T-cell (primary cell): ENCODE results near the gene COX7A2. TPM values are rescaled to one million over a fixed set of nuclear protein-coding genes. Genes with fewer than 3 reads are reported as not detected.
A peak's percentile ranks its signal among the peaks of the same experiment; 100 is the strongest.

ENCODE experiments used
- ATAC-seq, 4 experiments: fragments of 200-7000 bp in 3 of 4; fragments of 150-1000 bp in 1 of 4; cut with Tn5 transposase; replicated peaks in 1 of 4; 1 replicate in 3 of 4; 2 replicates in 1 of 4; pipeline ENCODE4 v1.10.0; 2021; ENCODE audit warnings: moderate library complexity in 3 of 4, mild to moderate bottlenecking in 2 of 4, moderate number of reproducible peaks in 1 of 4
- CTCF ChIA-PET, 2 donors: fragments of 300-600 bp; sonication (Branson Sonifier 250); formaldehyde crosslinking; loops; one replicate each; lab custom pipeline; 2022; ENCODE audit warnings: antibody characterized with exemption in 2 of 2; lab: Charles Lee
- POLR2A ChIA-PET, 2 donors: fragments of 300-600 bp; sonication (Branson Sonifier 250); formaldehyde crosslinking; loops; one replicate each; lab custom pipeline; 2022; ENCODE audit warnings: antibody characterized with exemption in 2 of 2; lab: Charles Lee
- DNase-seq, 35 experiments: peaks; one replicate each; pipeline versions ENCODE4 v3.0.0 to v3.0.0-alpha.2; 2013 to 2023
- H3K27ac ChIP-seq: one replicate; pipeline ENCODE4 v1.5.1; 2013; ENCODE audit warnings: low read length
- H3K27me3 ChIP-seq, 2 experiments: replicated peaks in 1 of 2; 1 replicate in 1 of 2; 2 replicates in 1 of 2; pipeline versions ENCODE4 v1.6.1 to v1.7.0; 2013; ENCODE audit warnings: low read length in 1 of 2, mixed read lengths in 1 of 2; ENCODE audit not compliant: control insufficient read depth in 2 of 2, insufficient read depth in 2 of 2; ENCODE audit errors: extremely low read depth in 1 of 2
- H3K36me3 ChIP-seq, 2 donors: 1 replicate in 1 of 2; 2 replicates in 1 of 2; pipeline versions ENCODE4 v1.6.1 to v1.7.0; 2013; ENCODE audit warnings: low read length in 1 of 2; ENCODE audit not compliant: control insufficient read depth in 2 of 2, insufficient read depth in 1 of 2; ENCODE audit errors: extremely low read depth in 1 of 2
- H3K4me1 ChIP-seq, 2 experiments: 1 replicate in 1 of 2; 2 replicates in 1 of 2; pipeline versions ENCODE4 v1.6.1 to v1.7.0; 2013; ENCODE audit warnings: low read length in 2 of 2, mixed read lengths in 1 of 2; ENCODE audit not compliant: insufficient read depth in 2 of 2, control insufficient read depth in 1 of 2; ENCODE audit errors: extremely low read depth in 1 of 2
- H3K4me3 ChIP-seq, 2 donors: 1 replicate in 1 of 2; 2 replicates in 1 of 2; pipeline versions ENCODE4 v1.5.1 to v1.7.0; 2013; ENCODE audit warnings: mild to moderate bottlenecking in 2 of 2, low read length in 1 of 2, moderate library complexity in 1 of 2; ENCODE audit not compliant: control insufficient read depth in 1 of 2; ENCODE audit errors: extremely low read depth in 1 of 2
- H3K9me3 ChIP-seq: 2 replicates; pipeline ENCODE4 v1.7.0; 2013
- H3K27ac Mint-ChIP-seq, 2 donors: one replicate each; pipeline ENCODE4 v1.8.0; 2020 to 2021; ENCODE audit warnings: mild to moderate bottlenecking in 2 of 2, mixed read lengths in 2 of 2
- H3K27me3 Mint-ChIP-seq, 2 donors: one replicate each; pipeline ENCODE4 v1.8.0; 2021 to 2022; ENCODE audit warnings: mixed read lengths in 2 of 2
- H3K36me3 Mint-ChIP-seq: one replicate; pipeline ENCODE4 v1.8.0; 2021; ENCODE audit warnings: mixed read lengths
- H3K4me1 Mint-ChIP-seq, 3 donors: one replicate each; pipeline ENCODE4 v1.8.0; 2020 to 2022; ENCODE audit warnings: mixed read lengths in 3 of 3, mild to moderate bottlenecking in 1 of 3
- H3K4me3 Mint-ChIP-seq, 3 donors: one replicate each; pipeline ENCODE4 v1.8.0; 2020 to 2022; ENCODE audit warnings: mild to moderate bottlenecking in 3 of 3, mixed read lengths in 3 of 3, moderate library complexity in 3 of 3
- H3K9me3 Mint-ChIP-seq, 3 donors: one replicate each; pipeline ENCODE4 v1.8.0; 2020 to 2022; ENCODE audit warnings: mixed read lengths in 3 of 3
- WGBS: methylation state at CpG from one replicate; pipeline ENCODE4 v1.1.5; 2013; ENCODE audit warnings: missing lambda C conversion rate; ENCODE audit not compliant: insufficient coverage; 5-methylcytosine and 5-hydroxymethylcytosine counted together
- total RNA-seq, 35 experiments: library from RNA in 6 of 35; stranded (reverse) in 6 of 35; fragments of 120-200 nt in 1 of 35; gene quantifications; one replicate each; pipeline versions ENCODE4 v1.2.1 to v1.2.4 and lab custom pipeline; 2013 to 2026

The COX7A2 gene, protein sequence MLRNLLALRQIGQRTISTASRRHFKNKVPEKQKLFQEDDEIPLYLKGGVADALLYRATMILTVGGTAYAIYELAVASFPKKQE
- total RNA-seq, result 100 to 1,000 TPM; 195 to 213 (median 198) TPM
- 158 TPM for total RNA-seq (2013)
- 49.2 to 132 (median 61.6) reads per million in 29 experiments for total RNA-seq (lab: John Stamatoyannopoulos, UW)

DNA sequence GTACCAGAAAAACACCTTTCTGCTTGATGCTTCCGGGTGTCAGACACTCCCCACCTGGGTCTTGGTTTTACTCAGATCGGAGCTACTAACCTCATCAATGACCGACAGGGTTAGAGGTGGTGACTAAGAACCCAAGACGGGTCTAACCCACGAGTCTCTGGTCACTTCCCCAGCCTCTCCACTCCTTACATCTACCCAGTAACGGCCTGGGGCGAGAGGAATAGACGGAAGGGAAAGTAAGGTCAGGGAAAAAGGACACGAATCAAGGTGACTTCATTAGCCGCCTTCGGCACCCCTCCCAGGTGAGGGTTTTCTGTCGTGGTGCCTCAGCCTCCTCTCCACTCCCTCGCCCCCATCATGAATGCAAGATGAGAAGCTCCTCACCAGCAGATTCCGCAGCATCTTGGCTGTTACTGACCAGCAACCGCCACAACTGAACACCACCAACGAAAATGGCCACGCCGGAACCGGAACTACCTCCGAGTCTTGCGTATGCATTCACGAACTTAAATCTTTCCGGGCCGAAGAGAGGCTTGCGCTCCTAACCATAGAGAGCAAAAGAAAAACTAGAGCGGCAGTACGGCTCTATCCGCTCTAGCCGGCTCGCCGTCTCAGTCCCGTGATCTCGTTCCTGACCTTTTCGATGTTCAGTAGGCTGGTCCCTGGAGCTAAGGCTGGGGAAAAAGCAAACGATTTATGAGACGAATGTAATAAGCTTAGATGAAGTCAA lies at the start of gene COX7A2:
TSS of gene COX7A2 (minus strand) at position 469 of the 730 bp plus-strand sequence. CDS start at position 402, 67 bp downstream.
- Histone ChIP-seq H3K27me3 (peaks cover 0 to 5% of the 10 kb centered on the region in 2 experiments), H3K27ac (peak within 1 kb of the TSS; percentile 97), H3K4me1 (peaks cover 0 to 19% of the 10 kb centered on the region in 2 experiments), H3K9me3 (no peaks in the 10 kb centered on the region), H3K4me3 (peak within 1 kb of the TSS; percentile 88 to 98), H3K36me3 (peaks cover 0 to 13% of the 10 kb centered on the region in 2 donors)
- Mint-ChIP-seq H3K4me1 (peaks cover 31 to 40% (median 34%) of the 10 kb centered on the region in 3 donors), H3K36me3 (peaks cover 22% of the 10 kb centered on the region), H3K27me3 (peaks cover 7 to 13% of the 10 kb centered on the region in 2 donors), H3K4me3 (peak within 1 kb of the TSS; percentile 94 to 100 (median 97)), H3K9me3 (no peaks in the 10 kb centered on the region), H3K27ac (peak within 1 kb of the TSS; percentile 98)
- ChIA-PET CTCF (interaction anchor here (0.5 to 1.9 kb wide), 19 partner anchors 21 to 1793 kb away, joined by 3 to 6 read pairs (median 3); no protein-coding TSS in a partner anchor), POLR2A (interaction anchor here (0.6 to 1.6 kb wide), 12 partner anchors 10 to 1589 kb away, joined by 3 to 11 read pairs (median 4); partner anchors contain the start of genes SENP6 (in 1 of the 2), SLC17A5 (in 1 of the 2) and TMEM30A (in 1 of the 2))
- ATAC-seq, result peak; percentile 96 to 98 (median 98)
- WGBS, result under 1% methylated on average over 28 of the region's 36 CpGs
- peak; percentile 62 to 92 (median 83) for DNase-seq

DNA sequence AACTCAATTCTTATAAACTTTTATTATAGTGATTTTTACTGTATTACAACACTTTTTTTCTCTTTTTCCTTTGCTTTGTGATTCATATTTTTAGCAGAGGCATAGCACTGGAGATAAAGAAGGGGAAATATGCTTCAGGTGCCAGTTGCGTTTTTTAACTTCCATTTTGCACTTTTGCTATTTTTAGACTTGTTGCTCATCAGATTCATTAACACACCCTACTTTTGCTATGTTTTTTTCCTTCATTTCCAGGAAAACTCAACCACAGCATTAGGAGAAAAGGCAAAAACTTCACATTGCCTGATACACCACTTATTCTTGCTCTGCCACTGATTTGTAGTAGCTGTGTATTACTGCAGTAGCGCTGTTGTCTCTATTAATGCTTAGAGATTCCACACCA lies 49.0 kb upstream of the COX7A2 start:
- no peaks in the 10 kb centered on the region for H3K9me3 Mint-ChIP-seq
- Histone ChIP-seq H3K9me3 (no peaks in the 10 kb centered on the region), H3K36me3 (peaks cover 0 to 2% of the 10 kb centered on the region in 2 donors), H3K27me3 (no peaks in the 10 kb centered on the region), H3K4me1 (no peaks in the 10 kb centered on the region), H3K27ac (no peak overlapping the region), H3K4me3 (no peak overlapping the region)
- H3K27ac Mint-ChIP-seq, result no peak overlapping the region
- peaks cover 11% of the 10 kb centered on the region for H3K36me3 Mint-ChIP-seq
- 83% methylated on average over 1 of the region's 2 CpGs for WGBS
- DNase-seq, result no peak
- no peak overlapping the region for H3K4me3 Mint-ChIP-seq
- CTCF ChIA-PET, result no interaction called here
- H3K27me3 Mint-ChIP-seq, result no peaks in the 10 kb centered on the region
- H3K4me1 Mint-ChIP-seq, result peaks cover 3 to 17% (median 4%) of the 10 kb centered on the region in 3 donors
- no peak for ATAC-seq
- POLR2A ChIA-PET, result interaction anchor here in 1 of 2 donors (0.7 kb wide), 1 partner anchor 13 kb away, joined by 3 read pairs; no protein-coding TSS in a partner anchor

DNA sequence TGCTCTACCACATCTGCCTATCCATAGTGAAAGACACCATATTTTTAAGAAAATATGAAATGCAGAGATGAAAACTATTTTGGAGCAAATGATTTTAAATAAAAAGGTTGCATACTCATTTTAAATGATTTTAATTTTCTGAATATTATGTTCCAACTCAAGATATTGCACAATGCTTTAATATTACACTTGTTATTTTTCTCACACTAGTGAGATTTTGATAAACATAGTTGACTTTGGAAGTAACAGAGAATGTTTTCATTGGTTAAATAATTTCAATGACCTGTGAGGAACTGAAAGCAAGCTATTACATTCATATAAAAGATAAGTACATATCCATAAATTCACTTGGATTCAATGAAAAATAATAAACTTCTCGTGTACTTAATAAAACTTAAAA lies 48.1 kb upstream of the COX7A2 start:
- H3K27me3 ChIP-seq, result no peaks in the 10 kb centered on the region
- no peak overlapping the region for H3K4me3 ChIP-seq
- ChIA-PET POLR2A (no interaction called here), CTCF (no interaction called here)
- H3K27me3 Mint-ChIP-seq, result no peaks in the 10 kb centered on the region
- H3K4me1 ChIP-seq, result no peaks in the 10 kb centered on the region
- no peaks in the 10 kb centered on the region for H3K9me3 ChIP-seq
- ATAC-seq (no peak), DNase-seq (no peak)
- peaks cover 11% of the 10 kb centered on the region for H3K36me3 Mint-ChIP-seq
- no CpG with 5 or more reads among the region's 1 CpG for WGBS
- peaks cover 0 to 2% of the 10 kb centered on the region in 2 donors for H3K36me3 ChIP-seq
- no peak overlapping the region for H3K27ac Mint-ChIP-seq
- peaks cover 3 to 25% (median 4%) of the 10 kb centered on the region in 3 donors for H3K4me1 Mint-ChIP-seq
- H3K27ac ChIP-seq, result no peak overlapping the region
- H3K4me3 Mint-ChIP-seq, result no peak overlapping the region
- H3K9me3 Mint-ChIP-seq, result no peaks in the 10 kb centered on the region

DNA sequence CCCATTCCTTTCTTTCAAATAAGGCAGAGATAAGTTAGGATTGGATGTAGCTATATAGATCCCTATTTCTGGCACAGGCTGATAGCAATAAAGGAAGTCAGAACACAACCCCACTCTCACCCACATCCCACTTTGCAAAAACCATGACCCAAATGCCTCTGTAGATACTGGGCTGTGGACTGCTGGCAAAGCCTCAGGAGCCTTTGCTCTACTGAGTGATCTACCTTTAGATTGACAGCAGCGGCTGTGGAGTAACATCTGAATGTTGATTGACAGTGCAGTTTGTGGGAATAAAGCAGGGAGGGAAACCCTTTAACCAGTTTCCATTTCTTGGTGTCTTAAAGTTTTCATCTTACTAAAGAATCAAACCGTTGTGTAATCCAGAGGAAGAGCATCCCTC lies 47.7 kb upstream of the COX7A2 start:
- Mint-ChIP-seq H3K36me3 (peaks cover 11% of the 10 kb centered on the region), H3K27me3 (no peaks in the 10 kb centered on the region), H3K27ac (no peak overlapping the region), H3K4me1 (peaks cover 3 to 29% (median 4%) of the 10 kb centered on the region in 3 donors), H3K4me3 (no peak overlapping the region), H3K9me3 (no peaks in the 10 kb centered on the region)
- no CpG with 5 or more reads among the region's 2 CpGs for WGBS
- H3K4me1 ChIP-seq, result no peaks in the 10 kb centered on the region
- CTCF ChIA-PET, result no interaction called here
- no peaks in the 10 kb centered on the region for H3K27me3 ChIP-seq
- no peak overlapping the region for H3K27ac ChIP-seq
- ATAC-seq, result no peak
- no peak for DNase-seq
- H3K4me3 ChIP-seq, result no peak overlapping the region
- no peaks in the 10 kb centered on the region for H3K9me3 ChIP-seq
- POLR2A ChIA-PET, result no interaction called here
- peaks cover 0 to 2% of the 10 kb centered on the region in 2 donors for H3K36me3 ChIP-seq

DNA sequence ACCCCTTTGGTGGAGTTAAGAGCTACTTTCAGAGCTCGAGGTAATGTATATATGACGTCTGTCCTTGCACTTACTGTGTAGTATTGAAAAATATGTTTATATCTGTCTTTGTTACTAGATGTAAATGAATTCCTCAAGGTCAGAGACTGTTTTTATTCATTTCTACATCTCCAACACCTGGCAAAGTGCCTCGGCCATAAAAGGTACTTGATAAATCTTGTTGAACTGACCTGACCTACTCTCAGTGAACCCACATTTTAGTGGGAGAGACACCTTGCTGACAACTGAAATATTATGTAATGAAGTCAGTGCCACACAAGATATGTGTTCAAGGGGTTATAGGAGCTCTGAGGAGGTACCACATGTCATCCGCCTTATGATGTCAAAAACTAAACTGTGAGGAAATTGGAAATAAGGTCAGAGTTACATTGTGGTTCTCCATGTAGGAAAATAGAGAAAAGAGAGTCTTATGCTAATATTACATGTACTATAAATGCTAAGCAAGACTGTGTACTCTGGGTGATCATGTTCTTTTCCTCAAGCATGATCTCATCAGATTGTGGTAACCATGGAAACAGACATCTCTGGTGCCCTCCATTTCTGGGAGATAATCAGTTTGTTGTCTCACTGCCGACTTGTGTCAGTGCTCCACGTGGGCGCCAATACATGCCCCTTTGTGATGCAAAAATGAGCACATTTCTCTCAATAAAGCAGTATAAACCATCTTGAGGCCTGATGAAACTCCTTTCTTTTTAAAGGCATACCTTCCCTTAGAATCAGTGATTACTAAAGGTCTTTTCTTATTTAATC lies 46.7 kb upstream of the COX7A2 start:
- ChIA-PET CTCF (no interaction called here), POLR2A (no interaction called here)
- Mint-ChIP-seq H3K36me3 (peaks cover 11% of the 10 kb centered on the region), H3K9me3 (no peaks in the 10 kb centered on the region), H3K27ac (no peak overlapping the region), H3K4me1 (peaks cover 3 to 31% (median 4%) of the 10 kb centered on the region in 3 donors), H3K4me3 (no peak overlapping the region), H3K27me3 (no peaks in the 10 kb centered on the region)
- no peaks in the 10 kb centered on the region for H3K27me3 ChIP-seq
- peaks cover 4 to 5% of the 10 kb centered on the region in 2 experiments for H3K4me1 ChIP-seq
- H3K36me3 ChIP-seq, result peaks cover 0 to 2% of the 10 kb centered on the region in 2 donors
- DNase-seq, result no peak
- no peaks in the 10 kb centered on the region for H3K9me3 ChIP-seq
- no peak for ATAC-seq
- H3K4me3 ChIP-seq, result no peak overlapping the region
- WGBS, result 78% methylated on average over 3 of the region's 7 CpGs
- H3K27ac ChIP-seq, result no peak overlapping the region

DNA sequence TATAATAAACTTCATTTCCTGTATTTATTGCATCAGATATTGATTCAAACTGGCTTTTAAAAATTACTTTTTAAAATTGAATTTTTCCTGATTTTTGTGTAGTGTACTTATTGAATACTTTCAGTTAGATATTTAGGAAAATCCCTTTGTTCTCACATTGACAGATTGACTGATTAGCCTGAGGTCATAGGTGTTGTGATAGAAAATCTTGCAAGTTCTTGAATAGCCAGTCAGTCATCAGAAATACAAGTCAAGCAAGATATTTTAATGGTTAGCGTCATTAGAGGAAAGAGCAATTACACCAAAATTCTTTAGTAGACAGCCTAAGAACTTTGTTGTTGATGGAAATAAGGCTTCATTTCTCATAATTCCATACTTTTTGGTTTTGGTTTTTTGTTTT lies 44.4 kb upstream of the COX7A2 start:
- Histone ChIP-seq H3K4me3 (no peak overlapping the region), H3K27ac (no peak overlapping the region), H3K4me1 (peaks cover 5 to 14% of the 10 kb centered on the region in 2 experiments), H3K36me3 (peaks cover 0 to 2% of the 10 kb centered on the region in 2 donors), H3K27me3 (no peaks in the 10 kb centered on the region), H3K9me3 (no peaks in the 10 kb centered on the region)
- Mint-ChIP-seq H3K27ac (no peak overlapping the region), H3K36me3 (peaks cover 11% of the 10 kb centered on the region), H3K9me3 (no peaks in the 10 kb centered on the region), H3K27me3 (no peaks in the 10 kb centered on the region), H3K4me3 (no peak overlapping the region), H3K4me1 (peaks cover 3 to 31% (median 4%) of the 10 kb centered on the region in 3 donors)
- ChIA-PET POLR2A (no interaction called here), CTCF (no interaction called here)
- no CpG with 5 or more reads among the region's 1 CpG for WGBS
- DNase-seq (no peak), ATAC-seq (no peak)
